HG02981 (cell line): Measurements from ENCODE around the gene RALGAPA2.

Experiments used
- ATAC-seq: cut with Tn5 transposase; IDR thresholded peaks from one replicate; pipeline ENCODE4 v1.9.1; 2021; ENCODE audit warnings: mild to moderate bottlenecking, moderate library complexity; ENCODE audit not compliant: unreplicated experiment

RALGAPA2 gene

DNA sequence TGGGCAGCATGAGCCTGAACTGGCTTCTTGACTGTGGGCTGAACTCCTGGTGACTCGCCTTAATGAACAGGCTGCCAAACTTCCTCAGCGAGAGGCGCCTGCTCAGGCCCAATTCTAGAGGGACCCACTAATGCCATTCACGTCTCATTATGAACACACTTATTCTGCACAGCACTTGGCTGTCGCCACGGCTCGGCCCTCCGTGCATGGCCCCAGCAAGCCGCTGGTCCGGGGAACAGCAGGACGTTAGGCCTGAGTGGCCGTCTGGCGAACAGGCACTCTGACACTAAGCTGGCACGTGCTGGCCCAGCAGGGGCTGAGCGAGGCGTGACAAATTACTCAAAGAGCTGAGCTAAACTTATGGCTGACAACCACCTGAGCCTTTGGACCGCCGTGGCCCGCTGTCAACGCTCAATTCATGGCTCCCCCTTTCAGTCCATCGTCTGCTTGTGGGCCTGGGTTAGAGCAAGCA, 298.6 kb downstream of the RALGAPA2 start:
- no peak for ATAC-seq

DNA sequence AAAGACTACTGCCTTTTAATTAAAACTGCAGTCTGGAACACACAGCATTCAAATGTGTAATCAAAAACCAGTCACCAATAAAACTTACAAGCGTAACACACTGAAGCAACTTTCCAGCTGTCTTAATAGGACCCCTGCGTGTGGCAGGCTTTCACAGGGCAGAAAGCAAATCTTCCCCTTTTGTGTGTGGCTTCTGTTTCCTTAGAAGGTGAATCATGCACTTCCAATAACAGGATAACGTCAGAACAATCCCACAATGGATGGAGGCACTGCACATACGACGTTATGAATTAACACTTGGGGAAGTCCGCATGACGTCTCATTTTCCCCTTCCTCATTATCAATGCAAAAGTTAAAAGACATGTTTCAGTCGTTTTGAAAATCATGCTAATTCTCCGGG, 299.7 kb downstream of the RALGAPA2 start:
- no peak for ATAC-seq

DNA sequence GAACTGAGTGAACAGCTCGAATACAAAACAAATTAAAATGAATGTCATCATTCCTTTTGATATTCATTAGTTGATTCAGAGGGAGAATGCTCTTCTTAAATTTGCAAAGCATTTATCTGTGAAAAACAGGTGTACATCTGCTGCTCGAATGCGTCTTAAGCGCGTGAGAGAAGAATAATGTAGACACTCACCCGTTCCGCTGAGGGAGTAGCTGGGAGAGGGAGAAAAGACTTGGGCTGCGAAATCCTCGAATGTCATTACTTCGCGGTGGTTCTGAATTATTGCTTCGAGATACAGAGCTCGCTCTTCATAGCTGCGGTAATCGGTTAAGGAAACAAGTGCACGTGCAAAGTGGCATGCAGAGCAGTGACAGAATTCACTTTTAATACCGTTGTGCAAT, 300.6 kb downstream of the RALGAPA2 start:
- no peak for ATAC-seq

DNA sequence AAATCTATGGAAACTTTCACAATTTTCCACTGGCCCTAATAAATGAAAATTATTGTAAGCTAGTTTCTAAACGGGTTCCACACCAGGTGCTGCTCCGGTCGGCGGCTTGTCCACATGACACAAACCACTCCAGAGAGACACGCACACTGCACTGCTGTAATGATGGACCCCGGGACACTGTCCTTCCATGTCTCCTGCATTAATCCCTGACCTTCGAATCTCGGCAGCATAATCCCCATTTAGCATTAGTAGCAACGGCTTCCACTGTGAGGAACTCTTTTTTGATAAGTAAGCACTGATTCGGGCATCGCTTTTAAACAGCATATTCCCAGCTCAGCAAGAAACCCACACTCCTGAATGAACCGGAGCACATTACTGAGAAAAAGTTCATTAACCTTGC, 301.0 kb downstream of the RALGAPA2 start:
- ATAC-seq: no peak

DNA sequence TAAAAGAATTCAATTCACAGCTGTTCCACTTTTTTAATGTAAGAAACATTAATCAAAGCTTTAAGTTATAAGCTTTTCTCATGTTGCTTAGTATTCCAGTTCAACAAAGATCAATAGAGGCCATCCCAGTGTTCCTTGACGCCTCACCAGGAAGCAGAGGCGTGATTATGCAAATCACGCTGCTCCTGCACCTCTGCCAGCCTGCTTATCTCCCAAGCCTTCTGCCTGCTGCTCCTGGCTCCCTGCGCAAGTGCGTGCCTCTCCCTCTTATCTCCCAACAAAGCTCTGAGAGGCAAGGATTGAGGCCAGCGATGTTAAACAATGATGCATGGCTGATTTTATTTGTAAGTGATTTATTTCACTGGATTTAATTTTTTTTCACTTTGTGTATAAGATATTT, 301.8 kb downstream of the RALGAPA2 start:
- ATAC-seq: no peak

DNA sequence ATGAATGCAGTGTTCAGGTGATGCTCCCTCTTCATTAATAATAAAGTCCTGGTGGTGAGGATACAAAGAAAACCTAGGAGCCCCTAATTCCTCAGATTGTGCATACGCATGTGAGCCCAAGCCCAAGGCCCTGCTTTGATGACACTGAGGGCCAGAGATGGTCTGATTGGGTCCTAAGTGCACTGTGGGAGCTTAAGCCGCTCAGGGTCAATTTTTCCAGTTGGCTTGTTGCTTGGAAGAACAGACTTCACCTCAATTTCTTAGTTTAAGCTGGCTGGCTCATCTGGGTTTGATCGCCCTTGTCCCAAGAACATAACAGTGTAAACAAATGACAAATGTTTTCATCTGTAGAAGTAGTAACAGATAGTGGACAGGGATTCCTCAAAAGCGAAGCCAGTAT, 303.1 kb downstream of the RALGAPA2 start:
- no peak for ATAC-seq

DNA sequence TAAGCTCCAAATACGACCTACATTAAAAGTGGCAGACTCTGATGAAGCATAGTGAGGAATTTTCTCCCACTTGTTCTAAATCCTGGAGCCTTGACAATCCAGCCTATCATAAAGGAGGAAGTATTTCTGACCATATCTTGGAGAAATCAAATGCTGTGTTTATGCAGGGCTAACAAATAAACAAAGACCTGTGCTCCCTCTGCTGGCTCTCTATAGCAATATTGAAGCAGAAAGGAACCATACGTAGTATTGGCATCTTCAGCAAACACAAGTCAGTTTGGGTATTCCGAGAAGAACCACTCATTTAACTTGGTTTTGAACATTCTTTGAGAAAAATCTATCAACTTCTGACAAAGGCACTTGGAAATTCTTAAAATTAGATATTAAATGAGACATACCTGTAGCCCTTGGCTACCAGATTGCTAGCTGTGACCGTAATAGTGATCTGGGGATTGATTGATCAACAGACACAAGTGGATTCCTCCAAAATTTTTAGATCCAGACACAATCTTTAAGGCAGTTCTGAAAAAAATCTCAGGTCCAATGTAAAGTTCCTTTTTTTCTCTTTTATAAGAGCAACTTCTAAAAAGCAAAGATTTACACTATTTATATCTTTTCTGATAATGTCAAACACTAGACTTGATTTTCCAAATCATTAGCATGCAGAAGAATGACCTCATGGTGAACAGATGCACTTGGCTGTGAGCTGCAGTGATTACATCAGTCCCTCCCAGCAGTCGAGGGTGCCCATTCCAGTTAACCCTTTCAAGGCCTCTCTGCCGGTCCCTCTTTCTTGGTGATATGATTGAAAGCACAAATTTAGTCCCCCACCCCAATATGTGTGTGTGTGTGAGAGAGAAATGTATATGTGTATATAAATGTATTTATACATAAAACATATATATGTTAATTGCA, 304.3 kb downstream of the RALGAPA2 start:
- no peak for ATAC-seq

DNA sequence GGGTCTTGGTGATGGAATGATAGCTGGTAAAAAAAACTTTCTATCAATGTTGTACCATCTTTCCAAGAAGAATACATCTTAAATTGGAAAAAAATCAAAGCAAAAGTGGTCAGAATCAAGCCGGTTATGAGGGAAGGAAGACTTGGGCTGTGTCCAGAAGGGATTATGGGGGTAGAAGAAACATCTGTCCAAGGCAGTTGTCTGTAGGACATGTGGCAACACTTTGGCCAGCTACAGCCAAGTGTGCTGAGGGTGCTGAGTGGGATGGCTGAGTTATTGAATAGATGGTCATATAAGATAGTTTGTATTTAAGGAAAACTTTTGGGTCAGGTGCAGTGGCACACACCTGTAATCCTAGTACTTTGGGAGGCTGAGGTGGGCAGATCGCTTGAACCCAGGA, 306.1 kb downstream of the RALGAPA2 start:
- ATAC-seq: no peak

DNA sequence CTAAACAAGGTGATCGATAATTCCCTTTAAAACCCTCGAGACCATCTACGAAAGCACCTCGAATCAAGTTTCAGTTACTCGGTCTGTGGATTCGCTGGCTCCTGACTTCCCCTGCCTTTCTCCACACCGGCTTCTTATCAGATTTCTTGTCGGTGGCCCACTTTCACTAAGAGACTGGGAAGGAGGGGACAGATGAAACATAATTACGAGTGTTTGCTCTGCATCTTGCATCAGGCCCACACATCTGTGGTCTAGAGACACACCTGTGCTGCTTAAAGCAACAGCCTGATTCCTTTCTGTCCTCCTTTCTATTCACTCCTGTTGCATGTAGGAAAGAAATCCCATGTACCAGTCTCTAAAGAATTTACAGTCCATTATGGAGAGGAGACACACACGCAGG, 306.8 kb downstream of the RALGAPA2 start:
- no peak for ATAC-seq

DNA sequence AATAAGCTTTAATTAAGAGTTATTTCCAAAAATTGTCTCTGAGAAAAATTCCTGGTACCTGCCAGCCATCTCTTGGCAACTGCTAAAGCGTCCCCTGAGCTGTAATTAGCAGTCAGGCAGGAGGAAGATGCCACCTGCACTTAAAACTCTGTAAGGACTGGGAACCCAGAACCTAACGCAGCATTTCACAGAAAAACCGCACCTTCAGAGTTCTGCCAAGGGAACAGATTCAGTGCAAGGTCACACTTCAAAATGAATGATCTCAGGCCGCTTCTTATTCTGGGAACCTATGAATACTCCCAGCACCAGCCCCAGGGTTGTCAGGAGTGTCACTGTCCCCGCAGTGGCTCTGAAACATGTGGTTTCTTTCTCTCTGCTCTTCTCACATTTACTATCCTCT, 307.8 kb downstream of the RALGAPA2 start:
- no peak for ATAC-seq

DNA sequence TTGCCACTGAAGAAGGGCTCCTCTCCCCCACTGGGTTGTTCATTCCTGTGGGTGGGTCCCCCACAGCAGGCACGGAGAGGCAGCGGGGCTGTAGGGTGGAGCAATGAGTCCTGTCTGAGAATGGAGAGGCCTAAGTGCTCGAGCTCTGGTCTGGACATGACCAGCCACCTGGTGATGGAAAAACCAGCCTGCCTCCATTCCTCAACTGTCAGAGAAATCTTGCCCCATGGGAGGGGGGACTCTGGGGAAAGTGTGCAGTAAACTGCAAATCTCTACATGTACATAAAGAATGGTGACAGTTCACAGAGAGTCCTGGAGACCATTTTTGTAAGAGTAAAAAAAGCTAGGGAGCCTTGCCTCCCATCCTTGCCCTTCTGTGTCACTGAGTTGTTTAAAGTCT, 310.5 kb downstream of the RALGAPA2 start:
- ATAC-seq: no peak

DNA sequence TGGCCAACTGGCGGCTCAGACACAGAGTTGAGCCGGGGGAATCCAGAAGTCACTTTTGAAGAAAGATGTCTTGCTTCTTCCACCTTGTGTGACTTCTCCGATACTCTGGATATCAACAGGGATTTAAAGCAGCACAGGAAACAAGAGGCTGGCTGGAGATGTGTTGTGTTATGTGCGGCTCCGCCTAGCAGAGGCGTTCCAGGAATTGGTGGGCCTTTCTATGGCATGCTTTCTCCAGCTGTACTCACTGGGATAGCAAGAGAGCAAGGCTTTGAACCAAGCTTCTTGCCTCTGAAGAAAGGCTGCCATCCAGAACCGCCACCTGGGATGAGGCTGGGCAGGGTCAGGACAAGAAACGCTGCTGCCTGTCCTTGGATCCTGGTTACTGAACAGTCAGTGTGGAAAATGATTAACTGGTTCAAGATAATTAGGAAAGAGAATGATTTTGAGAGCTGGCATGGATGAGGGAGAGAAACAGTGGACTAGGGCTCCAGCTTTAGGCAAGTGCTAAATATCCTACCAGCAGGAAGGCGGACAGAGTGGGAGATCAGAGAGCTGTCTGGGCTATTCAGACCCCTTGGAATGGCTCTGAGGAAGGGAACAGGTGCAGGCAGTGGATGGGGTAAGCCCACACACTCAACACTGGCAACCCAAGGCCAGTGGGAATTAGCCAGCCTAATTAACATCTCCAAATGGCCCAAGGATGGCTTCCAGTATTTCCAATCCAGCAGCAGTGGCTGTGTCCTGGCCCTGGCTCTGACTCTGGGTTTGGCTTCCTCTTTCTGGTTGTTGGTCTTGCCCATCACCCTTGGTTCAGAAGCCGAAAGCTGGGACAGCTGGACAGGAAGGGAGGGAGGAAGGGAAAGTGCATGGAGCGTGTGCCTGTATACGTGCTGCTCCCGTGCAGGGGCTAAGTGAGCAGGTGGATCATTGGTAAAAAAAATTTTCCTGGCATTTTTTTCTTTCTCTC, 312.6 kb downstream of the RALGAPA2 start:
- no peak for ATAC-seq

DNA sequence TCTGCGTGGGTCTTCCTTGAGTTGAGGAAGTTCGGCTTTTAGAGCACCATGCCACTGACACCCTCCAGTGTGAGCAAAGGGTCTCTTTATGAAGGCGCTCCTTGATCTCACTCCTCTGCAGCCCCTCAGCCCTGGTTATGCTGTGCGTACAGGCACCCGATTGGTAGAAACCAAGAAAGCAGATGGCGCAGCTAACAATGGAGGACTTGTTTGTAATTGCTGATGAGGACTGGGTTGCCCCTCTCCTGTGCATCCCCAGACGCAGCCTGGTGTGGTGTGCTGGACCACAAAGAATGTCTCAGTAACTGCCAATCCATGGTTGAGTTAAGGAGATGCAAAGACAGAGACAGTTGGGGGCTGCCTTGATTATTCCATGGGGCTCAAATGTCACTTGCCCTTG, 314.3 kb downstream of the RALGAPA2 start:
- ATAC-seq: no peak

DNA sequence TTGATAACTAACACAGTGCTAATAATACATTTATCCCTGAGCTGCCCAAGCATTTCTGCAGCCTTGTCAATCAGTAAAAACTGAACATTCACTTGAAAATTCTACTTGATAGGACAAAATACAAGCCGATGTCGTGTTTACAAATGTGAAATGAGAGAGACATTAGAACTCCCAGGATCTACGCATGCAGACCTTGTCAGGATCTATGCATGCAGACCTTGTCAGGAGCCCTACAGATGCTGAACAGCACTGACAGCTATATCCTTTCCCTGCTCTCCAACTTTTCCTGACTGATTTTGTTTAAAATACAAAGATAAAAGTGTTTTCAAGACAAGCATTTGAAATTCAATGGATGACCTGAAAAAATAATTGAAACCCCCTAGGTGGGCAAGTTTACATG, 315.6 kb downstream of the RALGAPA2 start:
- ATAC-seq: no peak

DNA sequence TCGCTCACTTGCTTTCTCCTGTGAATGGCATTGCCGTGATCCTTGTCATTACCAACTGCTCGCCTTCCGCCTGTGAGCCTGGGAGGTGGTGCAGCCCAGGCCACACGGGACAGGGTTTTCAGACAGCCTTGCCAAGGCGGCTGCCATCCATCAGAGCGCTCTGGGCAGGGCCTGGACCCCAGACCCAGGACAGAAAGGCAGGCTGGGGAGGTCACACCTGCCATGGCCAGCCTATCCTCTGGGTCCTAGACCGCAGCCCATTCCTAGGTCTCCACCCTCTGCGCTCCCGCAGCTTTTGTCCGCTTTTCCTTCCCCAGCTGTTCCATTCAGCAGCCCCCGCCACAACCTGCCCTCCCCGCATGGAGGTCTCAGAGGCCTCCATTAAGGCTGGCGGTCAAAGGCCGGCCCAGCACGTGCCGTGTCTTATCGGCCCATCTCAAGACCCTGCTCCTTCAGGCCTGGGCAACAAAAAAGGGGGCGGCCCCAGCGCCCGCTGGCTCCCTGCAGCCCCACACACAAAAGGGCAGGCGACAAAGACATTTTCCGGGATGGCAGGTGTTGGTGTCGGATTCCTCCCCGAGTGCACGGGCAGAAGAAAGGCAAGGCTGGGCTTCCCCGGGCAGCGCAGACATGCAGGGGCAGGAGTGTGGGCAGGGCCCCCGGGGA, 316.4 kb downstream of the RALGAPA2 start:
- ATAC-seq: no peak

DNA sequence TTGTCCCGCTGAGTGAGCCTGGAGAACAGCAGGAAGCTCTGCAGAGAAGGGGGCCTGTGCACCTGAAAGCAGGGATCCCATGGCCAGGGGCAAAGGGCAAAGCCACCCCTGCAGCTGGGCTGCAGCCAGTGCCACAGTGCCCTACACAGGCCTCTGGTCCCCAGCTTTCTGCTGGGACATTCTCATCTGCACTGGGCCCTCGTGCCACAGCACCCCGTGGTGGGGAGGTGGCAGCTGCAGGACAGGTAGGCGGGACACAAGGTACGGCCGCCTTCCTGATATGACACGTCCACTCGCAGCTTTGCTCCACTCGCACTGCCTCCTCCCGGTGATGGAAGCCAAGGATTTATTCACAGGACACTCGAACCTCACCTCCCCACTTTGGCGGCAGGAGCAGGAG, 317.4 kb downstream of the RALGAPA2 start:
- ATAC-seq: no peak

DNA sequence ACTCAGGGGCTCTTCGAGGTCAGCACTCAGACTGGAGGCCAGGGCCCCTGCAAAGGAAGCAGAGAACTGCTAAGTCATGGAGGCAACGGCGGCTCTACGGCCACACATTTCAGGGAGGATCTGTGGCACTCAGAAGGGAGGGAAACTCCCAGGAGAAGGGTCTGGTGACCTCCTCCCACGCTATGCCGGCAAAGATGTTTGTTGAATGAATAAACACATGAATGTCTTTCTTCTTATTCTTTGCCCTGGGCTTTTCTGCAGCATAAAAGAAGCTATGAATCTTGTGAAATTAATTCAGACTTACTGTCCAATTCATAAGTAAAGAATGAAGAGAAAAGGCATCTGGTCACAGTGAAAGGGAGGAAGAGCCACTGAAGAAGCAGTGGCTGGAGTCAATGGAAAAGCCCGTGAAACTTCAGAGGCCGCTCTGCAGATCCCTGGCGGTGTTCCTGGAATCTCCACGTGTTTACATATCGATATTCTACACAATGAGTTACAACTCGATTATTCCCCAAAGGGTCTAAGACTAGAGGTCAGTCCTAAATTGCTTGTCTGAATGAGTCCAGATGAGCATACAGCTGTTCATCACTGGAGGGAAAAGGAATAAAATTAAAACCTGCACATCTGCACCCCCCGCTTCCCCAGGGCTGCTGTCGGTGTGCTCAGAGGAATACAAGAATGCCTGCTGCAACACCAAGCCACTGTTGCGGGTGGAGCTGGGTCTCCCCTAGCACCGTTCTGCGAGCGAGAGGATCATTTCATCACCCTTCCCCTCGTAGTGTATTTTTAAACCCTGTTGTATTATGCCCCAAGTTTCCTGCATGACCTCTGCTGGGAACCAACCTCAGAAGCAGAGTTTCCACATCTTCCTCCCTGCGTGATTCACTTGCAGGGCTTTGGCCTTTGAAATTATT, 319.0 kb downstream of the RALGAPA2 start:
- no peak for ATAC-seq

DNA sequence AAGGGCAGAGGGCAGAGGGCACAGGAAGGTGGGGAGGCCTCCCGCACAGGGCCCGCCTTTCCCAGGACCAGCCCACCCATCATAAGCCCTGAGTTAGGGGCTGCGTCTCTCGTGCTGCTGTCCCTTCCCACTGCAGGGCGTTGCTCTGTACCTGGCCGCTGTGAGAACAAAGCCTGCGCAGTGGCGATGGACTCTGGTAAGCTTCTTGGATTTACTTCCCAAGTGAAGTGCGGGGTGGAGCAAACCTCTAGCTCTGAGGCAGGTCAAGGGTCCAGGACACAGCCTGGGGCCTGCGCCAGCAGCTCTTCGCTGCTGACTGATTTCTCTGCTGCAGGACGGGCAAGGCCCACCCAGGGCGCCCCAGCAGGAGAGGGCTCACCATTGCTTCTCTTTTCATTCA, 320.7 kb downstream of the RALGAPA2 start:
- no peak for ATAC-seq

DNA sequence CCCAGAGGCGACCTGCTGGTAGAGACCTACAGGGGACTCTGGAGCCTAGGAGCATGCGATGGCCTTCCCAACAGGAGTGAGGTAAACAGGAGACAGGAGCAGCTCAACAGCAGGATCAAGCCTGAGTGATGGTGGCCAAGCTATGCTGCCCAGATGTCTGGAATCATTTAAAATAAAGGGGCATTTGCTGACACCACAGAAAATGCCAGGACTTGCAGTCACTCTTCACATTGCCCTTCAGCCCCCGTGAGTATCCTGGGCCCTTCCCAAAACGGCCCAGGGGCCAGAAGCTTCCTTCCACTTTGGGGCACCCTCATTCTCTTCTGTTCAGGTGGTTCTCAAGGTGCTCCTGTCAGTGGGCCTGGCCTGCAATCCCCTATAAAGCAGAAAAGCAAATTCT, 321.3 kb downstream of the RALGAPA2 start:
- no peak for ATAC-seq

DNA sequence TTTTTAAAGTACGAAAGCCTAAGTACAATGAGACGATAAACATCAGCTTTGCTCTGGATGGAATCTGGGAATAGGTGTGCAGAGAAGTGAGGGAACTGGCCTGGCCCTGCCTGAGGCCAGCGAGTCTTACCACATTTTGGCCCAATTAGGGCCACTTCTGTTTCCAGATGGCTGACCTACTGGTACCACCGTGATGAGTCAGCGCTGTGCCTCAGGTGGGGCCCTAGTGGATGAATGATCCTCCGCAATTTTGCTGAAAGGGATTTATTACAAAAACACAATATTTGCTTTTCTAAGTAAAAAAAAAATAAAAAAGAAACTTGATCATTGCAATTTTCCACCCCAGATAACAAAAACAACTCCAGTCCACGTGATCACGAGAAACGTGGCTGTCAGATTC, 322.1 kb downstream of the RALGAPA2 start:
- ATAC-seq: no peak
